Activated naive CD4-positive, alpha-beta T cell treated with anti-CD3 and anti-CD28 coated beads, Interleukin-2, amount 10 ng/mL, durations not matched to agents 7 days and 5 days (primary cell): Measurements from ENCODE around the gene IGLL5.
"Not testable (repeated sequence)": the region's sequence is repeated elsewhere in the genome, so short reads cannot be mapped to it uniquely, and the experiment has no call there.

Source experiments
- CTCF ChIA-PET: fragments of 350-600 bp; sonication (Branson Sonifier 250); formaldehyde crosslinking; loops from one replicate; lab custom pipeline; 2021; ENCODE audit warnings: antibody characterized with exemption; lab: Charles Lee
- DNase-seq: peaks from one replicate; pipeline ENCODE4 v3.0.0-alpha.2; 2020
- H3K27ac Mint-ChIP-seq: one replicate; pipeline ENCODE4 v1.8.0; 2021; ENCODE audit warnings: mild to moderate bottlenecking, moderate library complexity, mixed read lengths
- H3K27me3 Mint-ChIP-seq: one replicate; pipeline ENCODE4 v1.8.0; 2021; ENCODE audit warnings: mild to moderate bottlenecking, mixed read lengths
- H3K36me3 Mint-ChIP-seq: one replicate; pipeline ENCODE4 v1.8.0; 2021; ENCODE audit warnings: mixed read lengths
- H3K4me1 Mint-ChIP-seq: one replicate; pipeline ENCODE4 v1.8.0; 2021; ENCODE audit warnings: mixed read lengths
- H3K4me3 Mint-ChIP-seq: one replicate; pipeline ENCODE4 v1.8.0; 2021; ENCODE audit warnings: mild to moderate bottlenecking, moderate library complexity, mixed read lengths
- H3K9me3 Mint-ChIP-seq: one replicate; pipeline ENCODE4 v1.8.0; 2021; ENCODE audit warnings: mixed read lengths

IGLL5 gene

GRCh38 chr22:22913989-22914388 lies 26.4 kb downstream of the IGLL5 start:
- H3K4me3 Mint-ChIP-seq: no peak overlapping the region
- no peak overlapping the region for H3K27ac Mint-ChIP-seq
- H3K27me3 Mint-ChIP-seq: peaks cover 81% of the 10 kb centered on the region
- H3K4me1 Mint-ChIP-seq: peaks cover 7% of the 10 kb centered on the region
- CTCF ChIA-PET: interaction anchor here (1.4 kb wide), 1 partner anchor 126 kb away, joined by 3 read pairs; no protein-coding TSS in a partner anchor
- H3K9me3 Mint-ChIP-seq: no peaks in the 10 kb centered on the region
- H3K36me3 Mint-ChIP-seq: no peaks in the 10 kb centered on the region
- no peak for DNase-seq

DNA sequence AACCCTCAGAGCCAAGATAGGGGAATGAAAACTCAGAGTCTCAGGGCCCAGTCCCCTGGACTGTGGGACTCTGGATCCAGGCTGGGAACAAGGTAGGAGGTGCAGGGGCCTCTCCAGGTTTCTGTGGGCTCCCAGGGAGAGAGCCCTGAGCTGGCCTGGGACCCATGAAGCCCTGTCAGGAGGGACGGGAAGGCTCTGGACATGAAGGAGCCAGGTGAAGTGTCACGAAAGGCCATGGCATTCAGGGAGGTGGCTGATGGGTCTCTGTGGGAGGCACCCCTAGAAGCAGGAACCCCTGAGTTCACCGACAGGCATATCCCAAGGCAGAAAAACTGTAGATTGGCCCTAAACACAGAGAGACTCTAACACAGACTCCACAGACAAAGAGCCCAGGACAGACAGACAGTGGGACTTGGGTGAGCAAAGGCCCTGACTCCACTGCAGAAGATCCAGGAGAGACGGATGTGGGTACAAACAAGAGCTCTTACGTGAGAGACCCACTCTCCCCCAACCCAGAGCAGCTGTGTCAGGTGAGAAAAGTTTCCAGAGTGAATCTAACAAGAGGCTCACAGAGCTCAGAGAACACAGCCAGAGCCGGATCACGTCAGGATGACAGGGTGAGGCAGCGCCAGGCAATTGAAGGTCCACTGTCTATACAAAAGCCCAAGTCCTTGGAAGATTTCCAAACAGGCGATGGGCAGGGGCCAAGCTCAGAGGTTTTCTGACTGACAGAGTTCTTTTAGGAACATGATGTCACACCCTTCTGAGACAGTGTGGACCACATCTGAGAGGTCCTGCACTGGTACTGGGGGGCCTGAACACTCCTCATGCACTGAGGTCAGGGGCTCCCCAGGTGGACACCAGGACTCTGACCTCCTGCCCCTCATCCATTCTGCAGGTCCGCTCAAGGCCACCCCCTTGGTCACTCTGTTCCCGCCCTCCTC lies 27.4 kb downstream of the IGLL5 start:
- H3K4me1 Mint-ChIP-seq: peaks cover 3% of the 10 kb centered on the region
- CTCF ChIA-PET: interaction anchor here (1.4 kb wide), 1 partner anchor 127 kb away, joined by 3 read pairs; no protein-coding TSS in a partner anchor
- H3K27ac Mint-ChIP-seq: no peak overlapping the region
- peaks cover 85% of the 10 kb centered on the region for H3K27me3 Mint-ChIP-seq
- H3K9me3 Mint-ChIP-seq: no peaks in the 10 kb centered on the region
- DNase-seq: no peak
- H3K4me3 Mint-ChIP-seq: no peak overlapping the region
- no peaks in the 10 kb centered on the region for H3K36me3 Mint-ChIP-seq

GRCh38 chr22:22915670-22916035 lies 28.0 kb downstream of the IGLL5 start:
- CTCF ChIA-PET: no interaction called here
- peaks cover 80% of the 10 kb centered on the region for H3K27me3 Mint-ChIP-seq
- H3K4me3 Mint-ChIP-seq: no peak overlapping the region
- no peak for DNase-seq
- H3K36me3 Mint-ChIP-seq: no peaks in the 10 kb centered on the region
- H3K9me3 Mint-ChIP-seq: no peaks in the 10 kb centered on the region
- no peaks in the 10 kb centered on the region for H3K4me1 Mint-ChIP-seq
- H3K27ac Mint-ChIP-seq: no peak overlapping the region

DNA sequence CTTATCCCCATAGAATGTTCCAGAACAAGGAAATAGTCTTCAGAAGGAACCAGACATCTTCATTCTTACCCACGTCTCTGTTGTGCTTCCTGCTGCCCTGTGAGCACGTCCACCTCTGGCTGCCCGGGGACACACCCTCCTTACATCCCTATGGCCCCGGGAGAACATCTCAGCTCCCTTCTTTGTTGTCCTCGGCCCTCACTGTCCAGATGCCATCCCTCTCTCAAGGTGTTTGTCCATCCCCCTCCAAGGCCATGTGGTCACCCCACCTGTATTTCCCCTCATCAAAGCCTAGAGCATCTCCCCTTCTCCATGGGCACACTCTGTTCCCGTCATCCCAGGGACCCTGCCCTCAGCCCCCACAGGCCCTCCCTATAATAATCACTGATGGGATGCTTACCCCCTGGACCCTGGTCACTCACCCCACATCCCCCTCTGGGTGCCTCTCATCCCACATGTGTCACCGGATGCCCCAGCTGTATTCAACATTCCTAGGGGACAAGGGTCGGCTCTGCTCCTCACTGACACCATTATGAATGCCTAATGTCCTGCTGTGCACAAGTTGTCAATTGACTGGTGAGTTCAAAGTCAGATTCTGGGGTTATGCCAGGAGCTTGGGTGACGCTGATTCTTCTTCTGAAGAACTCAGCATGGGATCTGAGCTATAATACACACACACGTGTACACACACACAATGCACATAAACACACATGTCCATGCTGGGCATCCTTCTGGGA lies 28.8 kb downstream of the IGLL5 start:
- no peak overlapping the region for H3K4me3 Mint-ChIP-seq
- H3K27me3 Mint-ChIP-seq: peaks cover 78% of the 10 kb centered on the region
- CTCF ChIA-PET: no interaction called here
- H3K4me1 Mint-ChIP-seq: no peaks in the 10 kb centered on the region
- no peaks in the 10 kb centered on the region for H3K36me3 Mint-ChIP-seq
- DNase-seq: no peak
- no peaks in the 10 kb centered on the region for H3K9me3 Mint-ChIP-seq
- H3K27ac Mint-ChIP-seq: no peak overlapping the region

- H3K27me3 Mint-ChIP-seq: peaks cover 77% of the 10 kb centered on the region
- no peaks in the 10 kb centered on the region for H3K36me3 Mint-ChIP-seq
- CTCF ChIA-PET: no interaction called here
- H3K4me1 Mint-ChIP-seq: no peaks in the 10 kb centered on the region
- H3K27ac Mint-ChIP-seq: no peak overlapping the region
- H3K4me3 Mint-ChIP-seq: no peak overlapping the region
- DNase-seq: no peak
- no peaks in the 10 kb centered on the region for H3K9me3 Mint-ChIP-seq
Observed at GRCh38 chr22:22916952-22917290, 29.3 kb downstream of the IGLL5 start.

DNA sequence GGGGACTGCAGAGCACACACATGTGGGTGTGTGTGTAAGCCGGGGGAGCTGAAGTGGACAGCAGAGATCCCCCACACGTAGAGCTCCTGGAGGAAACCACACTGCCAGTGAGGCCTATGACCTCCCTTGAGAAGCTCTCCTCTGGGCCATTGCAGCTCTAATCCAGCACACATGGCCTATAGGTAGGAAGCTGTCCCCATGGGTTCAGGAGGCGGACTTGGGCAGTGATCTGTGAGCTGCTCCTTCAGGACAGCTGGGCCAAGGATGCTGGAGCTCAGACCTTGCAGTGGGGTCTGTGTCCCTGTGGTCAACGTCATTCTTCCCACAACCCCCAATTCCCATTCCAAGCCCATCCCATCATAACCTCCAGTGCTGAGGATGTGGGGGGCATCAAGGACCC lies 29.8 kb downstream of the IGLL5 start:
- CTCF ChIA-PET: no interaction called here
- no peak for DNase-seq
- Mint-ChIP-seq H3K36me3 (no peaks in the 10 kb centered on the region), H3K9me3 (no peaks in the 10 kb centered on the region), H3K4me1 (no peaks in the 10 kb centered on the region), H3K27me3 (peaks cover 75% of the 10 kb centered on the region), H3K27ac (no peak overlapping the region), H3K4me3 (no peak overlapping the region)

DNA sequence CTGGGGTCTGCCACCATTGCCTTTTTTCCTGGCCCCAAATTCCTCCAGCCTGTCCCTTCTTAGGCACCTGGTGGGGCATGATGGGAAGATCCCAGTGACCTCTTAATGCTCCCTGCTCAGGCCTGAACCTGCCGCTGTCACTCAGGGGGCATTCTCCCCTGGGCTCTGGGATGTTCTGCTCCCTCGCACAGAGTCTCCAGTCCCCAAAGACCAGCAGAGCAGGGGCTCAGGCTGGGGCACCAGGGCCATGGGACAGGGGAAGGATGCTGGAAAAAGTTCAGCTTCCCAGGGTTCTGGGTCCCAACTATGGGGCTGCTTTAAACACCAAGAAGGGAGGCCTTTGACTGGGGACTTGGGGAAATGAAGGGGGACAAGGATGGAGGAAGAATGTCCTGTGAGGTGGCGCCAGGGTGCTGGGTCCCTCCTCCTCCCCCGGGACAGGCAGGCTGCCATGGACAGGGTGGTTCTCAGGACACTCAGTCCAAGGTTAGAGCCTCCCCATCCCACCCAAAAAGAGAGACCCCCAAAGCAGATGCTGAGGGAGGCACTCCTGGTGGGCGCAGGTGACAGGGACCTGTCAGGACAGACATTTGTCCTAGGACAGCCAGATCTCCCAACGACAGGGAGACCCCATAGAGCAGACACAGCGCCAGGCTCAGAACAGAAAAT lies 30.8 kb downstream of the IGLL5 start:
- Mint-ChIP-seq H3K36me3 (no peaks in the 10 kb centered on the region), H3K9me3 (no peaks in the 10 kb centered on the region), H3K27me3 (peaks cover 77% of the 10 kb centered on the region), H3K4me1 (no peaks in the 10 kb centered on the region), H3K27ac (no peak overlapping the region), H3K4me3 (no peak overlapping the region)
- CTCF ChIA-PET: no interaction called here
- DNase-seq: no peak

DNA sequence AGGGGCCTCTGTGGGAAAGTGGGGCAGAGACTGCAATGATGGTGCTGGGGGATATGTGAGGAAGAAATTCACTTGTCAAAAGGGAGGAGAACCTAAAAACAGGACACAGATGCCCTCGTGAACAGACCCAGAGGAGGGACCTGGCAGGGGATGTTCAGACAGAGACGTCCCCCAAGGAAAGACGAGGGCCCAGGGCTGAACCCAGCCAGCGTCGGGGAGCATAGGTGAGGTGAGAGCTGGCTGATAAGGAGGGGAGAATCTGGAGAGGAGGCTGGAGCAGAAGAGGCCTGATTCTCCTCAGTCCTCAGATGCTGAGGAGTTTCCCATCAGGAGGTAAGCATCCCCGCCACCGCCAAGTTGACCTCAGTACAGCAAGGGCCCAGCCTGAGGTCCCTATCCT lies 31.4 kb downstream of the IGLL5 start:
- no peak for DNase-seq
- H3K27ac Mint-ChIP-seq: no peak overlapping the region

DNA sequence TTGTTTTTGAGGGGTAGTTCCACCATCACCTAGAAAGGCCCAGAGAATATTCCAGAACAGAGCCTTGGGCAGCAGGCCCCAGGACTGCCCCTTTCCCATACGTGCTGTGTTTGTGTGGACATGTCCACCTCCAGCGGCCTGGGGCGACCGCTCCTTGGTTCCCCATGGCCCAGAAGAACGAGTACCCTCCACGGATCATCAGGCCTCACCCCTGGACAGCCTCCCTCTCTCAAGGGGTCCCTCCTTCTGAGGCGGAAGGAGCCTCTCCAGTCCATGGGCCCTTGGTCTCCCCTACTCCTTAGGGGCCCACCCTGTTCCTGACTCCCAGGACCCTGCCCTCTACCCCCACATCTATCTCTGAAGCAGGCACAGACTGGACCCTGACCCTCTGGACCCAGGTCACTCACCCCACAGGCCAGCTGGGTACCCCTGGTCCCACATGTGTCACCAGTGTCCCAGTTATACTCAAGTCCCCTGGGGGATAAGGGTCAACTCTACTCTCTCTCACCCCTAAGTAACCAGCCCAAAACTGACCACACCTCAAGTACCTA lies 32.6 kb downstream of the IGLL5 start:
- no peaks in the 10 kb centered on the region for H3K9me3 Mint-ChIP-seq
- H3K27ac Mint-ChIP-seq: no peak overlapping the region
- H3K27me3 Mint-ChIP-seq: peaks cover 73% of the 10 kb centered on the region
- H3K4me1 Mint-ChIP-seq: peaks cover 13% of the 10 kb centered on the region
- DNase-seq: no peak
- no peaks in the 10 kb centered on the region for H3K36me3 Mint-ChIP-seq
- CTCF ChIA-PET: no interaction called here
- no peak overlapping the region for H3K4me3 Mint-ChIP-seq

More for the DNA sequence above, 31.4 kb downstream of the IGLL5 start:
- peaks cover 5% of the 10 kb centered on the region for H3K4me1 Mint-ChIP-seq
- H3K9me3 Mint-ChIP-seq: no peaks in the 10 kb centered on the region
- no peaks in the 10 kb centered on the region for H3K36me3 Mint-ChIP-seq
- peaks cover 73% of the 10 kb centered on the region for H3K27me3 Mint-ChIP-seq
- no peak overlapping the region for H3K4me3 Mint-ChIP-seq
- CTCF ChIA-PET: no interaction called here

GRCh38 chr22:22920910-22921550 lies 33.4 kb downstream of the IGLL5 start:
- Mint-ChIP-seq H3K9me3 (no peaks in the 10 kb centered on the region), H3K4me1 (peaks cover 19% of the 10 kb centered on the region), H3K27me3 (peaks cover 74% of the 10 kb centered on the region), H3K36me3 (no peaks in the 10 kb centered on the region), H3K27ac (no peak overlapping the region), H3K4me3 (no peak overlapping the region)
- CTCF ChIA-PET: no interaction called here
- DNase-seq: no peak

DNA sequence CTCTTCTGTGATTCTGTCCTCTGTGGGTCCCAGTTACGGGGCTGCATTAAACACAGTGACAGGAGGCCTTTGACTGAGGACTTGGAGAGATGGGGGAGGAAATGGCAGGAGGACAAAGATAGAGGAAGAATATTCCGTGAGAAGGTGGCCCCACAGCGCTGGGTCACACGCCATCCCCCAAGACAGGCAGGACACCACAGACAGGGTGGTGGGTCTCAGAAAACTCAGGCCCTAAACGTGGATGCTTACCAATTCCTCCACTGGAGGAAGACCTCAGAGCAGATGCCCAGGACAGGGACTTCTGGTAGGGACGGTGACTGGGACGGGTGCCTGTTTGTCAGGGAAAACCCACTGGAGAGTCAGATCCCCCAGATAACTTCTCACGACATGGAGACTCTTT lies 34.0 kb downstream of the IGLL5 start:
- CTCF ChIA-PET: interaction anchor here (0.7 kb wide), 1 partner anchor 21 kb away, joined by 3 read pairs; no protein-coding TSS in a partner anchor
- H3K9me3 Mint-ChIP-seq: no peaks in the 10 kb centered on the region
- H3K4me3 Mint-ChIP-seq: no peak overlapping the region
- DNase-seq: no peak
- H3K4me1 Mint-ChIP-seq: peaks cover 24% of the 10 kb centered on the region
- H3K27ac Mint-ChIP-seq: no peak overlapping the region
- H3K36me3 Mint-ChIP-seq: no peaks in the 10 kb centered on the region
- H3K27me3 Mint-ChIP-seq: peaks cover 80% of the 10 kb centered on the region

DNA sequence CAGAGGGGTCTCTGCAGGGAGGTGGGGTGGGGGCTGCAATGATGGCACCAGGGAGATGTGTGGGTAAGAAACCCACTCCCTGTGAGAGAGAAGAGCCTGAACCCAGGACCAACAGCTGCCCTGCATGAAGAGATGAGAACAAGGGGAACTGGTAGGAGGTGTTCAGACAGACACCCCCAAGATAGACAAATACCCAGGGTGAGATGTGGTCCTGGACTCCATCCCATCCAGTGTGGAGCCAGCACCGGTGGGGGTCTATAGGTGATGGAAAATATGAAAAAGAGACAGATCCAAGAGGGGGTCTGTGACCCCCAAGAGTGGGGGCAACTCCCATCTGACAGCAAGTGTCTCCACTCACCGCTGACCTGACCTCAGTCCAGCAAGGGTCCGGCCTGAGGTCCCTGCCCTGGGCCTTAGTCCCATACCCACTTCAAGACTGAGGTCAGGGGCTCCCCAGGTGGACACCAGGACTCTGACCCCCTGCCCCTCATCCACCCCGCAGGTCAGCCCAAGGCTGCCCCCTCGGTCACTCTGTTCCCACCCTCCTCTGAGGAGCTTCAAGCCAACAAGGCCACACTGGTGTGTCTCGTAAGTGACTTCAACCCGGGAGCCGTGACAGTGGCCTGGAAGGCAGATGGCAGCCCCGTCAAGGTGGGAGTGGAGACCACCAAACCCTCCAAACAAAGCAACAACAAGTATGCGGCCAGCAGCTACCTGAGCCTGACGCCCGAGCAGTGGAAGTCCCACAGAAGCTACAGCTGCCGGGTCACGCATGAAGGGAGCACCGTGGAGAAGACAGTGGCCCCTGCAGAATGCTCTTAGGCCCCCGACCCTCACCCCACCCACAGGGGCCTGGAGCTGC lies 34.7 kb downstream of the IGLL5 start:
- H3K4me3 Mint-ChIP-seq, H3K27ac Mint-ChIP-seq, H3K36me3 Mint-ChIP-seq, H3K9me3 Mint-ChIP-seq, DNase-seq: not testable (repeated sequence)
- H3K27me3 Mint-ChIP-seq: peaks cover 82% of the 10 kb centered on the region
- CTCF ChIA-PET: interaction anchor here (0.7 kb wide), 1 partner anchor 20 kb away, joined by 3 read pairs; no protein-coding TSS in a partner anchor
- peaks cover 32% of the 10 kb centered on the region for H3K4me1 Mint-ChIP-seq

DNA sequence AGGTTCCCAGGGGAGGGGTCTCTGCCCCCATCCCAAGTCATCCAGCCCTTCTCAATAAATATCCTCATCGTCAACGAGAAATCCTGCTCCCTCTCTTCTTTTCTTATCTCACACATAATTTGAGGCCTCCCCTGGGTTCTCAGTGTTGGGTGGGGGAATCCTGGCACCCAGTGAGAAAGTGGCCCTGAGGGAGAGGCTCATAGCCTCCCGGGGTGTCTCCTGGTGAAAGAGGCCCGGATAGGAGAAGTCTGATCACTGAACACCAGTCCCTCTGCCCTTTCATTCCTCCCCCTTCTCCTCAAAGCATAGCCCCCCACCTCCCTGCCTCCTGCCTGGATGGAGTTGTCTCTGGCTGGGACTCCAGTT lies 35.3 kb downstream of the IGLL5 start:
- CTCF ChIA-PET: no interaction called here
- Mint-ChIP-seq H3K4me1 (peaks cover 38% of the 10 kb centered on the region), H3K27me3 (peaks cover 76% of the 10 kb centered on the region), H3K36me3 (no peaks in the 10 kb centered on the region), H3K27ac (no peak overlapping the region), H3K9me3 (no peaks in the 10 kb centered on the region), H3K4me3 (no peak overlapping the region)
- no peak for DNase-seq
